Activated CD8-positive, alpha-beta memory T cell treated with anti-CD3 and anti-CD28 coated beads for 36 hours (primary cell): ENCODE measurements around the gene CCNB2. TPM values are rescaled to one million over a fixed set of nuclear protein-coding genes. Genes with fewer than 3 reads are reported as not detected.
"Not testable (repeated sequence)": the region's sequence is repeated elsewhere in the genome, so short reads cannot be mapped to it uniquely, and the experiment has no call there.

Experiments
- CTCF ChIA-PET: fragments of 350-600 bp; sonication (Branson Sonifier 250); formaldehyde crosslinking; loops from one replicate; lab custom pipeline; 2021; ENCODE audit warnings: antibody characterized with exemption; lab: Charles Lee
- POLR2A ChIA-PET: fragments of 350-600 bp; sonication (Branson Sonifier 250); formaldehyde crosslinking; loops from one replicate; lab custom pipeline; 2021; ENCODE audit warnings: antibody characterized with exemption; lab: Charles Lee
- total RNA-seq, 2 experiments: library from RNA; stranded (reverse); gene quantifications; one replicate each; pipeline ENCODE4 v1.2.3, GENCODE V29; 2021

Gene CCNB2
- total RNA-seq, 2 experiments from 2014 or later: 39.2 to 40.6 TPM

GRCh38 chr15:59160880-59161593 lies 56.1 kb downstream of the CCNB2 start:
- ChIA-PET CTCF (no interaction called here), POLR2A (no interaction called here)

- CTCF ChIA-PET: interaction anchor here (0.6 kb wide), 1 partner anchor 51 kb away, joined by 3 read pairs; no protein-coding TSS in a partner anchor
- POLR2A ChIA-PET: not testable (repeated sequence)
Measured at GRCh38 chr15:59162080-59162479, 57.1 kb downstream of the CCNB2 start.

- POLR2A ChIA-PET: interaction anchor here (0.6 kb wide), 1 partner anchor 192 kb away, joined by 3 read pairs; no protein-coding TSS in a partner anchor
- CTCF ChIA-PET: interaction anchor here (0.9 kb wide), 1 partner anchor 327 kb away, joined by 3 read pairs; no protein-coding TSS in a partner anchor
Measured at GRCh38 chr15:59165726-59166125, 60.8 kb downstream of the CCNB2 start.

GRCh38 chr15:59166166-59166565 lies 61.2 kb downstream of the CCNB2 start:
- CTCF ChIA-PET: interaction anchor here (0.7 to 0.9 kb wide), 2 partner anchors 138 to 327 kb away, joined by 3 to 5 read pairs; no protein-coding TSS in a partner anchor
- POLR2A ChIA-PET: no interaction called here

GRCh38 chr15:59166601-59167265 lies 61.8 kb downstream of the CCNB2 start:
- ChIA-PET POLR2A (no interaction called here), CTCF (interaction anchor here (0.7 to 0.9 kb wide), 2 partner anchors 137 to 326 kb away, joined by 3 to 5 read pairs; no protein-coding TSS in a partner anchor)

- CTCF ChIA-PET: no interaction called here
- POLR2A ChIA-PET: no interaction called here
Measured at GRCh38 chr15:59168536-59168935, 63.6 kb downstream of the CCNB2 start.

- ChIA-PET POLR2A (no interaction called here), CTCF (no interaction called here)
Measured at GRCh38 chr15:59169251-59169708, 64.3 kb downstream of the CCNB2 start.

GRCh38 chr15:59170295-59171066 lies 65.5 kb downstream of the CCNB2 start:
- POLR2A ChIA-PET: no interaction called here
- CTCF ChIA-PET: no interaction called here

GRCh38 chr15:59171067-59171397 lies 66.1 kb downstream of the CCNB2 start:
- POLR2A ChIA-PET: no interaction called here
- CTCF ChIA-PET: no interaction called here

GRCh38 chr15:59172289-59172901 lies 67.4 kb downstream of the CCNB2 start:
- CTCF ChIA-PET: interaction anchor here (0.6 kb wide), 1 partner anchor 289 kb away, joined by 4 read pairs; no protein-coding TSS in a partner anchor
- POLR2A ChIA-PET: interaction anchor here (0.6 kb wide), 1 partner anchor 1190 kb away, joined by 3 read pairs; no protein-coding TSS in a partner anchor

- CTCF ChIA-PET: no interaction called here
- POLR2A ChIA-PET: interaction anchor here (0.6 kb wide), 1 partner anchor 1189 kb away, joined by 3 read pairs; no protein-coding TSS in a partner anchor
Measured at GRCh38 chr15:59173194-59173593, 68.2 kb downstream of the CCNB2 start.

GRCh38 chr15:59174151-59174834 lies 69.3 kb downstream of the CCNB2 start:
- CTCF ChIA-PET: interaction anchor here (1.0 kb wide), 1 partner anchor 98 kb away, joined by 3 read pairs; no protein-coding TSS in a partner anchor
- POLR2A ChIA-PET: no interaction called here

Other genes with a start within 250 kb of the CCNB2 start
- gene SLTM, start 171.5 kb upstream of the CCNB2 start, total RNA-seq: 100 to 1,000 TPM; 106 to 107 TPM
- 10 to 100 TPM; 22.2 to 24.8 TPM for gene RNF111, start 117.5 kb upstream of the CCNB2 start, total RNA-seq
- not detected for gene LDHAL6B, start 101.7 kb downstream of the CCNB2 start, total RNA-seq